ENCODE data around the gene AGXT2.
A peak's percentile ranks its signal among the peaks of the same experiment; 100 is the strongest.

Gene AGXT2

DNA sequence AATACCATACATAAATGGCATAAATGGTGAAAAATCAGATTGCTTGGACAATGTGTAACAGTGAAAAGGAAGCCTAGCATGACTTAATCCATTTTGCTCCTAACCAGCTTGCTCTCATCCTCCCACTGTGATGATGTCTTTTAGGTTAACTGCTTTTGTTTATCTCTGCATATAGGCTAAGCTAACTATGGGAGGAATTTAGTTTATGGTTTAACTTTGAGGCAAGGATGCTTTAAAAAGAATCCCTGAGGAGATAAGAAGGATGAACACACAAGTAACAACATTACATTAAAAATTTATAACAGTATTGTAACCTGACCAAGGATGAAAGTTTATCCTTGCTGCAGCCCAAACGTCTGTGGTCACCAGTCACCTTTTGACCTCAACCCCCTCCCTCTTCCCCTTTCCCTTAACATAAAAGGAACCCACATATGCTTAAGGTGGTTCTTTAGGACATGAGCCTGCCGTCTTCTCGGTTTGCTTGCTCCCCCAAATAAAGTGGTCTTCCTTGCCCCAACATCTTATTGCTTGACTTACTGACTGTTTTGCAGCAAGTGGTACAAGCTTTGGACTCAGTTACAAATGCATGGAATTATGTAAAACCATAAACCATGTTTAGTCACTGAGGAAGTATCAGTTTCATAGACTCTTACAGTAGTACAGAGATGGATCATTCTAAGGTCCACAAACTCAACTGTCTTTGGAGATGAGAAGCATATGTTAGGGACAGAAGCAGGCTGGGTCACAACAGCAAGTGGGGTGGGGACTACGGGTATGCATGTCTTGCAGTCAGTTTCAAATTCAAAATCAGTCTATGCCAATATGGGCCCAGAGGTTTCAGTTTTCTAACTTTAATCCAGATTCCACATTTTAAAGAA, 31.3 kb downstream of the AGXT2 start:
- FAIRE-seq (peak; percentile 11), DNase-seq (ENCODE audit: insufficient read length, low spot score) (peak; percentile 5)

DNA sequence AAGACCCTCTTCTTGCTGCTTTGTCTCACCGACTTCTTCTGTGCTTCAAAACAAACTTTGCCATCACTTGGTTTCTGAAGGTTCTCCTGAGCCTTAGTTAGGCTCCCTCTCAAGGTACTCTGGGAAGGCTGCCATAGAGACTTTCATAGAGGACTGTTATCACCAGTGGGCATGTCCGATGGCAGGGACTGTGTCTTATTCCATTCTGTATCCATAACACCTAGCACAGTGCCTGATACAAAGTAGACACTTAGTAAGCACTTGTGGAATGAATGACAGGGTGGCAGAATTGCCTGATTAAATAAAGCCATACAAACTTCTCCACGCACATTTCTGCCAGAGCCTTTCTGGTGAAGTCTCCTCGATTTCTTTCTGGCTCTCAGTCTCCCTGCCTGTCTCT, 32.7 kb downstream of the AGXT2 start:
- no peak for FAIRE-seq
- DNase-seq (ENCODE audit: insufficient read length, low spot score), result no peak

DNA sequence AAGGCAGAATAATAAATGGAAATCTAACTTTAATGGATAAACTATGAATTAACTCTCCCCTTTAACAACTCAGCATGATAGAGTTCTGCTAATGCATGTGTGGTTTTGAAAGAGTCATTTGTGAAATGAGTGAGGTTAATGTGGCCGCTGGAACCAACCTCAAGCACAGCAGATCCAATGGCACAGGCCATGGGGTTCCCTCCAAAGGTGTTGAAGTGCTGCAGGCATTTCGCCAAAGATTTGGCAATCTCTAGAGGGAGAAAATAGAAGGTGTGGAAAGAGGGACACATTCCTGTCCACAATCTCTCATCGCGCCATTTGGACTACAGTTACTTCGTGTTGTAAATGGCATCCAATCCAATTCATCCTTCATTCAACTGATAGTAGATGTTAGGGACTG, 35.0 kb downstream of the AGXT2 start:
- DNase-seq (ENCODE audit: insufficient read length, low spot score), result no peak

DNA sequence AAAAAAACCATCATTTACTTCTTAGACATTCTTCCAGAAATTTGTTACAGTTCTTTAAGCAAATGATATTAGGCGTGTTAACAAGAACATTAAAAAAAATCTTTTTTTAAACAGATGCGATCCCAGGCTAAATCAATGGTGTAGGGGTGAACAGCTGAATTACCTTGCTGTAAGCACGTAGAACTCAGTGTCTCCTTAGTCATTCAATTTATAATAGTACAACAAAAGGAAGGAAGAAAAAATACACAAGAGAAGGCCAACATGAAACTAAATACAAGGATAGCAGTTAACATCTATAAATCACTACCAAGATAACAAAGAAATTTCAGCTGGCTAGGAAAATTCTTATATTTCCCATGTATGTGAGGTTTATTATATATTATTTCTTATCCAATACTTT, 35.4 kb downstream of the AGXT2 start:
- no peak for FAIRE-seq
- no peak for DNase-seq (ENCODE audit: insufficient read length, low spot score)

More for the DNA sequence above, 35.0 kb downstream of the AGXT2 start:
- no peak for FAIRE-seq

DNA sequence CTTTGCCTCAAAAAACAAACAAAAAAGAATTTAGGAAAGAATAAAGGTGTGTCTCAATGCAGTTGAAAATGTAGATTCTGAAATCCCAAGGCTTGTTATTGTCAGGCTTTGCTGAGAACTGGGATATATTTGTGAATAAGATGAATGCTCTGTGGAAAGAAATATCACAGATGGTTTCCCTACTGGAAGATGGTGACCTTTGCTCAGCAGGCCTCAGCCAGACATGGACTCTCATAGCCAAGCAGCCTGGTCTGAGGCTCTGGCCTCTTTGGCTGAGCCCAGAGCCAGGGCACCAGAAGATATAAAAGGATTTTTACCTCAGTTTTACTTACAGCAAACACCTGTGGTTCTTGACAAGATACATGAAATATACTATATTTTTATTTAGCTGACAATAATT, 37.1 kb downstream of the AGXT2 start:
- no peak for DNase-seq (ENCODE audit: insufficient read length, low spot score)
- no peak for FAIRE-seq

DNA sequence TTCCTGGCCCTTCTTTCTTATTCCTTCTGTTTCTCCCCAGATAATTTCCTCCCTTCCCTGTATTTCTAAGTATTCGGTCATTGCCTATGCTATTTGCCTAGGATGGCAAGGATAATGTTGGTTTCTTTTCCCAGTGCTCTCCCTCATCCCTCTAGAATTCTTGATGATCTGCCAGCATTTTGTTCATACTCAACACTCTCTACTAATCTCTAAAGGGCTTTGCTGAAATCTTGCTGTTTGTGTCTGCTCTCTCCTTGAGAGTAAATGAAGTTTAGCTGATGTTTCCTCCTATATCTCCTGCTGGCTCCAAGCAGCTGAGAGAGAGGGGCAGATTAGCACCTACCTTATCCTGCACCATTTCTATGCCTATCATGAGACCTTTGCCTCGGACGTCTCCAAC, 38.1 kb downstream of the AGXT2 start:
- DNase-seq (ENCODE audit: insufficient read length, low spot score) (no peak), FAIRE-seq (no peak)

DNA sequence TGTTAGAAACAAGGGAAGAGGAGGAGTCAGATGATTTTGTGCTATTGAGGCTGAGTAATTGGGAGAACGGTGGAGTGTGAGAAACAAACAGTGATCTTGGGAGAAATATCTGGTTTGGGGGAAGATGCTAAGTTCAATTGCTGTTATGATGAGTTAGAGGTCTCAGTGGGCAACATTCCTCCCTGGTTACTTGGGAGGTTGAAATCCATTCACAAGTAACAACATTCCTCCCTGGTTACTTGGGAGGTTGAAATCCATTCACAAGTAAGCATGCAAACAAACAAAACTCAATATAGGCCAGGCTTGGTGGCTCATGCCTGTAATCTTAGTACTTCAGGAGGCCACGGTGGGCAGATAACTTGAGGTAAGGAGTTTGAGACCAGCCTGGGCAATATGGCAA, 38.7 kb downstream of the AGXT2 start:
- FAIRE-seq (no peak), DNase-seq (ENCODE audit: insufficient read length, low spot score) (no peak)

DNA sequence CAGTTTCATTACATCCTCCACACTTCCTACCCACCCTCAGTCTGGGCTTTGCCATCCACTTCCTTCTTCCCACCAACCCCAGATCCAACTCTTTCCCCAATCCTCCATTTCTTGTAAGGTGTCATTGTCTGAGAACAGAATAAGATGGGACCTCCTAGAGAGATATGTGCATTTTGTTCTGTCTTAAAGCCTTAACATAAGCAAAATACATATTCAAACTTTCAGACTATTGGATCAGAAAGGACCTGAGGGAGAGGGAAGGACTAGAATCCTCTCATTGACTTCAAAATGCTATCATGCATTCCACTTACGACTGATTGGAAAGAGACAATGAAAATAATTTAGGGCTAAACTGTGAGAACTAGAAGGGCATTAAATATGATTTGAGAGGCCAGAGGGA, 43.0 kb downstream of the AGXT2 start:
- DNase-seq (ENCODE audit: insufficient read length, low spot score) (no peak), FAIRE-seq (no peak)

DNA sequence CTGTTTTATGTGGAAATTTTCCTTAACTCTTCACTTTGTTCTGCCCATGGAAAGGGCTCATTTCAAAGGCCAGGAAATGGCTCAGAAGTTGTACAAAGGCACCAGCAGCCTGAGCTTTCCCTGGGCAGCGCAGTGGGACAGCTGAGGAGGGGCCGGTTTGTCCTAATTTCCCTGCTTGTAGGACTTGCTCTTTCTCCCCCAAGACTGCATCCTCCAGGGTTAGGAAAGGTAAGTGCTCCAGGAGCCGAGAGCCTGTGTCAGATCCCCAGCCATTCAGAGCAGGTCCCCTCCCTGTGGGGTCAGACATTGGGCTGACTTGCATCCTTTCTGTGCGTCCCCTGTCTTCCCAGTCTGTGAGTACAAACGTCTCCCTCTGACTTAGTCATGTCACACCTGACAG, 43.5 kb downstream of the AGXT2 start:
- FAIRE-seq (no peak), DNase-seq (ENCODE audit: insufficient read length, low spot score) (no peak)

DNA sequence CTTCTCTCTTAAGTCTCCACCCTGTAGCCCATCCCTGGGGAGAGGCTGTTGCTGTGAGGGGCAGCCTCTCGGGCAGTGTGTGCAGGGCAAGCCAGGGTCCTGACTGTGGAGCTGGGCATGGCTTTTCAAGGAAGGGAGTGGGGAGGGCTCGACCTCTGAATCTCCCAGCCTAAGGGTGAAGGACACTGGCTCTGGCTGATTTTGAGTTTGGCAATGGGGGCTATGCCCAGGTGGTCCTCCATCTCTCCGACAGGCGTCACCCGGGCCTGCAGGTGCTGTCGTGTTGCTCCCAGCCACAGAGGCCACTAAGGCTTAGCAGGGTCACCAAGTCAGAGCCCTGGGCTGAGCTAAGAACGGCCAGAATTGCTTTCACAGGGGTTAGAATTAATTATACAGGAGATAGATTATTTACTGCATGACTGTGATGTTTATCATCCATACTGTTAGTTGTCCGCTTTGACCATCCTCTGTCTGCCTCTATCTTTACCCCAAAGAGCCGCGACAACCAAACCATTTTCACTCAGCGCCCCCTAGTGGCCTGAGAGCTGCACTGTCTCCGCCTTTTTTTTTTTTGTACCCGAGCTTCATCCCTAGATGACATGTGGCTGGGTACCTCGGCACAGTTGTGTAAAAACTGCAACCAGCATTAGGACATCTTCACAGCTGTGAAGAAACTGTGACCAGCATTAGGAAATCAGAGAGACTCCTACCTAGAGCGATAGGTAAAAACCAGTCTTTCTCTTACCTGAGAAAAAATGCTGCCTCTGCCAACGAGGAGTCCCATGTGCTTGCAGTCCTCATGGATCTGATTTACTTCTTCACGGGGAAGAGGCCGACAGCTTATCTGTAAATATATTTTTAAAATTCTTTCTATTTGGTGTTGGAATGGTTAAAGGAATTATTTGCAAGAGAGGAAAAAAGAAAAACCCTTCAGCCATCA, 44.5 kb downstream of the AGXT2 start:
- FAIRE-seq (peak; percentile 84), DNase-seq (ENCODE audit: insufficient read length, low spot score) (peak; percentile 55)

DNA sequence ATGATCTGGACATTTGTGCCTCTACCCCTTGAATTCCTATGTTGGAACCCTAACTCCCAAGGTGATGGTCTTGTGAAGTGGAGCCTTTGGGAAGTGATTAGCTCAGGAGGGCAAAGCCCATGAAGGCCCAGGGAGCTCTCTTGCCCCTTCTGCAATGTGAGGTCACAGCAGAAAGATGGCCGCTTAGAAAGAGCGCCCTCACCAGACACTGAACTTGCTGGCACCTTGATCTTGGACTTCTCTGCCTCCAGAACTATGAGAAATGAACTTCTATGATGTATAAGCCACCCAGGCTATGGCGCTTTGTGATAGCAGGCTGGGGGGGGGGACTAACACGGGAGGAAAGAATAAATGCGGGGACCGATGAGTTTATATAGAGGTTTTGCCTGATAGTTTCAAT, 45.3 kb downstream of the AGXT2 start:
- DNase-seq (ENCODE audit: insufficient read length, low spot score) (no peak), FAIRE-seq (no peak)

DNA sequence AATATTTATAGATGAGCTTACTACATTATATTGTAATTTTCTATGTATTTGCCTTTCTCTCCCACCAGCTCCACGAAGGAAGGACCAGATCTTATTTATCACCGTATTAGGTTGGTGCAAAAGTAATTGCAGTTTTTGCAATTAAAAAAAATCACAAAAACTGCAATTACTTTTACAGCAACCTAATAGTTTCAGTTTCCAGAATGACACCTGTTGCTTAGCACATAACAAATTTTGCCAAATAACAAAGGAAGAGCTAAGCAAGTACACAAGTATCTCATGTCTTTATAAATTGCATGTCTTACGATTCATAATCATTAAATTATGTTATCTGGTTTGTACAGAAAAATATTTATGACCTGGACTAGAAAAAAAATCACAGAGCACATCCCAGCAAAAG, 45.9 kb downstream of the AGXT2 start:
- FAIRE-seq, result no peak
- no peak for DNase-seq (ENCODE audit: insufficient read length, low spot score)

DNA sequence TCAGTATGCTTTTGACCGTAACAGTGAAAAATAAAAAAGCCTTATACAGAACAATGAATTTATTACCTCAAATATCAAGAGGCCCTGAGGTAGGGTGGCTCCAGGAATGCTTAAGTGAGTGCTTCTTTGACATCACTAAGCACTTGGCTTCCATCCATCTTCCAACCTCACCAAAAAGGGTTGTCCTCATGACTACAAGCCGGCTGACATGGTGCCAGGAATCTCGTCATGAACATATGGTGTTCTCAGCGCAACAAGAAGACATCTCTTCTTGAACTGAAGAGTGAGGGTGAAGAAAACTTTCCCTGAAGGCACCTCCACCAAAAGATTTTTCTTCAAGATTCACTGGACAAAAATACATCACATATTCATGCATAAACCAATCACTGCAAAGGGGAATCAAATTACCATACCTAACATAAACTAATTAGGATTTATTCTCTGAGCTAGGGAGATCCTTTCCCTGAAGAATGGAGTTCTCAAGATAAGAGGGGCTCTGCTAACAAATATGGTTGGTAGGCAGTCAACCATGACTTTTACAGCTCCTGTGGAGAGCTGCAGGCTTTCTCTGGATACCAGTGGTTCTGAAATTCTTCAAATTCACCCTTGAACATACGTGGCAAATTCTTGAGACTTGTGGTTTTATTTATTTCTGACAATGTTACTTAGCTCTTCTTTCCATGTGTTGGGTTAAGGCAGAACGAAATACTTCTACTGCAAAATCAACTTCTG, 49.5 kb downstream of the AGXT2 start:
- no peak for DNase-seq (ENCODE audit: insufficient read length, low spot score)
- FAIRE-seq, result no peak

DNA sequence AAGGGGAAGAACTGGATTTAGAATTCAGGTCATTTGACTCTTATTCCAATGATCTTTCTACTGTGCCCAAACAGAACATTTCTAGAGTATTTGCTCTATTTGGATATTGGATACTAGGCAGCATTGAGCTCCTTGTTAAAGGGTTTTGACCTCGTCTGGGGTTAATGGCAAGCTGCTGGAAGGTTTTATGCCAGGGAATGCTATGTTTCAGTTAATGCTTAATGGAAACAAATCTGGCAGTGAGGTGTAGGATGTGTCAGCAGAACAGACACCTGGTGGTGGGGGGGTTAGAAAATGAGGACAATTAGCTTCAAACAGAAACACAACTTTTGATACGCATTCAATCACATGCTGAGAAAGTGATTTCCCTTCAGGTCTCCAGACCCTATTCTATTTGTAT, 51.5 kb downstream of the AGXT2 start:
- no peak for DNase-seq (ENCODE audit: insufficient read length, low spot score)
- no peak for FAIRE-seq

DNA sequence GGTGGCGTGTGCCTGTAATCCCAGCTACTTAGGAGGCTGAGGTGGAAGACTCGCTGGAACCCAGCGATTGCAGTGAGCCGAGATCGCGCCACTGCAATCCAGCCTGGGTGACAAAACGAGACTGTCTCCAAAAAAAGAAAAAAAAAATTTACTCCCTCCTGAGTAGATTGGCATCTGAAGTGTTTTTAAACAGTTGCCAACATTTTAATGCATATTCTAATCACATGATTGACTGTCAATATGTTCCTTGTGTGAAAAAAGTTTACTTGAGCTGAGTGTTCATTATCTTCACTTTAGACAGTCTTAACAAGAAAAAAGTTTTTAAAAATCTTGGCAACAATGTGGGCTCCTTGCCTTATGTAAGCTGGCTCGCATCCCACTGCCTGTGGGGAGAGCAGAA, 53.8 kb downstream of the AGXT2 start:
- FAIRE-seq, result no peak
- no peak for DNase-seq (ENCODE audit: insufficient read length, low spot score)

DNA sequence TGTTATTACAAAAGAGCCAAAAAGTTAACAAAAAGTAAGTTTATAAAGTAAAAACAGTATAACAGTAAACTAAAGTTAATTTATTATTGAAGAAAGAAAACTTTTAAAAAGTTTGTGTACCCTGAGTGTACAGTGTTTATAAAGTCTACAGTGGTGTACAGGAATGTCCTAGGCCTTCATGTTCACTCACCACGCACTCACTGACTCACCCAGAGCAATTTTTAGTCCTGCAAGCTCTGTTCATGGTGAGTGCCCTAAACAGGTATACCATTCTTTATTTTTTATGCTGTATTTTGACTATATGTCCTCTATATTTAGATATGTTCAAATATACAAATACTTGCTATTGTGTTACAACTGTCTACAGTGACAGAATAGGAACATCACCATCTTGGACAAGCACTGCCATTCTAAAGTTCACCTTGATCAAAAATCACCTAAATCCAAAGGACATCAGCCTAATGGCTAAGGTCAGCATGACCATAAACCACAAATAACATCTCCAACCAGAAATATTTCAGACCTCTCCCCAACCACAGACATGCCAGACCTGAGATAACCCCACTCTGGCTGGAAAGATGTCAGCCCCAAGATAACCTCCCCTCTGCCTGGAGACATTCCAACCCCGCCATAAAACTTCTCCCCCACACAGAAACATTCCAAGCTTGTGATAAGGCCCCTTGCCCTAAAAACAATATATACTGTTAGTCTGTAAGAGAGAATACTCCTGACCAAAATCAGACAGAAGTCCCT, 56.1 kb downstream of the AGXT2 start:
- FAIRE-seq (no peak), DNase-seq (ENCODE audit: insufficient read length, low spot score) (no peak)

DNA sequence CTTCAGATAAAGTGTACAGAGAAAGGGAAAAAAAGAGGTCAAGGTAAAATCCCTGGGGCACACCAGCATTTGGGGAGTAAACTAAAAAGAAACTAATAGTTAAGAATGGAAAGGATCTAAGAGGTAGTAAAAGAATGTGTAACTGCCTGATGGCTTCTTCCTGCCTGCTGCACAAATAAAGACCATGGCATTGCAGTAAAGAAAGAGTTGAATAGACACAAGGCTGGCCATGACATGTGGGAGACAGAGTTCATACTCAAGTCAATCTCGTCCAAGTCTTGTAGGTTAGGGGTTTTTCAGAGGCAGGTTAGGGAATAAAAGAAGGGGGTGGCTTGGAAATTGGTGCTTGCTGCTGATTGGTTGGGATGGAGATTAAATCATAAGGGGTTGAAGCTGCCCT, 60.8 kb downstream of the AGXT2 start:
- FAIRE-seq (no peak), DNase-seq (ENCODE audit: insufficient read length, low spot score) (no peak)

DNA sequence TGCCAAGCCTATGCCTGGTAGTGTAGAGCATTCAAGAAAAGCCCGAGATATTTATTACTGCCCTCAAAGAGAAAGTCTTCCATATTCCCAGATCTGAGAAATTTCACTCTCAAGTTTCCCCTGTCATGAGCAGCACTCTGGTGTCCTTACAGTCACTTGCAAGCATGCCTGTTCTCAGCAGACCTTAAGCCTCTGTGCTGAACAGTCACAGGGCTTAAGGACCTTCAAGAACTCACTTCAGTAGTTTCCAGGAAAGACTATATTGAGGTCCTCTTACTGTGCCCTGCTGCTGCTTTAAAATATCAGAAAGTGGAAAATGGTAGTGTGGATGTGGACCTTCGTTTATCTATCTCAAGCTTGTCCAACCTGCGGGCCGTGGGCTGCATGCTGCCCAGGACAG, 64.9 kb downstream of the AGXT2 start:
- DNase-seq (ENCODE audit: insufficient read length, low spot score) (no peak), FAIRE-seq (no peak)

DNA sequence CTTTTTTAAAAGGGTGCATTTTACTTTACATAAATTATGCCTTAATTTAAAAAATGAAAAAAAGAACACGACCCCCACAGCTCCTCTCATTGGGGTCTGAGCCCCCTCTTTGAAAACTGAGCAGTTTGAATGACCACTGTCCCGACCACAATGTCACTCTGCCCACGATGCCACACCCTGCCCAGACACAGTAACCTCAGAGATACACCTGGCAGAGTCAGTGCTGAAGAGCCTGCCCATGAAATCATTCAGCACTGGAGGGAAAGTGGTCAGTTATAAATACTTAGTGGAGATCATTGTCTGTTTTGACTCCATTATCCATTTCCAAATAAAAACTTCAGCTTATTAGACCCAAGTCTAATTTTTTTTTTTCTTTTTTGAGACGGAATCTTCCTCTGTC, 69.1 kb downstream of the AGXT2 start:
- FAIRE-seq (peak; percentile 84), DNase-seq (ENCODE audit: insufficient read length, low spot score) (no peak)

DNA sequence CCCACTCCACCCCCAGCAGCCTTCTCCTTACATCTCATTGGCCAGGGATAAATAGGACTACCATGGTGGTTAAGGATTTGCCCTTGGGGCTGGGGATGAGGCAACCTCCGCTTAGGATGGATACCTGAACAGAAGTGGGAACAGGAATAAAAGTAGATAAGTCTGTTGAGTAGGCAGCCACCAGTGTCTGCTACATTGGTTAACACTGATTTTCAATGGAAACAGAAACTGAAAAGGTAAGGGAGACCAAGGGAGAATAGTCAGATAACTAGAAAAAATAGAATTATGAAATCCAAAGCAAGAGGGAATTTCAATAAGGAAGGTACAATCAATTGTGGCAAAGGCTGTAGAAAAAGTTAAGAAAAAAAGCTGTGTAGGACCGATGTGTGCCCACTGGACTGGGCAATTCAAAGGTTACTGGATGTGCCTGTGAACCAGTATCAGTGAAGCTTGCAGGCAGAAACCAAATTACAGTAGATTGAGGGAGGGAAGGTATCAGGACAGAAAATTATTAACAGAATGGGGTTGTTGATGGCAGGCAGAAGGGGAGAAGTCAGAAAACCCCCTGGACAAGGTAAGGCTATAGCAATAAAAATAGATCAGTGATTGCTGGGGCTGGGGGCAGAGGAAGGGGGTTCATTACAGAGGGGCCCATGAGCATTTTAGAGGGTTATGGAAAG, 69.7 kb downstream of the AGXT2 start:
- DNase-seq (ENCODE audit: insufficient read length, low spot score), result peak; percentile 36
- peak; percentile 97 for FAIRE-seq

Measured in GM19239 (cell line).